Liver (tissue), 9 donors: Measurements from ENCODE around the gene ARHGEF19. TPM values are rescaled to one million over a fixed set of nuclear protein-coding genes. Genes with fewer than 3 reads are reported as not detected.

ENCODE experiments used
- DNase-seq: peaks from one replicate; pipeline ENCODE4 v3.0.0-alpha.2; 2017; ENCODE audit warnings: low spot score
- H3K27ac ChIP-seq, 2 donors: one replicate each; pipeline ENCODE4 v1.7.0; 2013; ENCODE audit warnings: inconsistent platforms in 2 of 2, low read length in 2 of 2, control low read depth in 1 of 2, low read depth in 1 of 2, mild to moderate bottlenecking in 1 of 2
- H3K27me3 ChIP-seq, 4 donors: one replicate each; pipeline versions ENCODE4 v1.6.1 to v1.7.0; 2013; ENCODE audit warnings: low read length in 3 of 4, inconsistent platforms in 1 of 4, mild to moderate bottlenecking in 1 of 4, moderate library complexity in 1 of 4; ENCODE audit not compliant: control insufficient read depth in 4 of 4, insufficient read depth in 4 of 4
- H3K36me3 ChIP-seq, 4 donors: one replicate each; pipeline versions ENCODE4 v1.6.1 to v1.7.0; 2013; ENCODE audit warnings: low read length in 3 of 4, mild to moderate bottlenecking in 3 of 4, low read depth in 1 of 4, moderate library complexity in 1 of 4; ENCODE audit not compliant: control insufficient read depth in 4 of 4, insufficient read depth in 3 of 4
- H3K4me1 ChIP-seq, 4 donors: one replicate each; pipeline versions ENCODE4 v1.6.1 to v1.7.0; 2013; ENCODE audit warnings: low read length in 3 of 4, mild to moderate bottlenecking in 3 of 4, moderate library complexity in 1 of 4; ENCODE audit not compliant: control insufficient read depth in 4 of 4, insufficient read depth in 4 of 4
- H3K4me3 ChIP-seq, 3 donors: one replicate each; pipeline versions ENCODE4 v1.6.1 to v1.7.0; 2013; ENCODE audit warnings: low read length in 3 of 3, control low read depth in 1 of 3, low read depth in 1 of 3, mild to moderate bottlenecking in 1 of 3
- H3K9ac ChIP-seq, 2 donors: one replicate each; pipeline ENCODE4 v1.7.0; 2013; ENCODE audit warnings: low read length in 2 of 2, mild to moderate bottlenecking in 2 of 2, moderate library complexity in 2 of 2, control low read depth in 1 of 2, low read depth in 1 of 2
- H3K9me3 ChIP-seq, 4 donors: one replicate each; pipeline versions ENCODE4 v1.6.1 to v1.7.0; 2013; ENCODE audit warnings: low read length in 3 of 4; ENCODE audit not compliant: control insufficient read depth in 4 of 4
- ATF3 ChIP-seq: IDR thresholded peaks from 2 replicates; pipeline ENCODE4 v1.6.1; 2016; ENCODE audit warnings: antibody characterized with exemption
- CTCF ChIP-seq: fragments of 150-350 bp; IDR thresholded peaks from 2 replicates; pipeline ENCODE4 v1.5.1; 2017; ENCODE audit warnings: improper control_type of control experiment, low read depth, low read length; ENCODE audit not compliant: missing input control
- EGR1 ChIP-seq, 2 donors: IDR thresholded peaks; 2 replicates each; pipeline ENCODE4 v1.6.1; 2016 to 2018; ENCODE audit warnings: antibody characterized with exemption in 2 of 2, low read depth in 2 of 2
- FOXA1 ChIP-seq: IDR thresholded peaks from 2 replicates; pipeline ENCODE4 v1.6.1; 2016; ENCODE audit warnings: antibody characterized with exemption
- FOXA2 ChIP-seq: IDR thresholded peaks from 2 replicates; pipeline ENCODE4 v1.6.1; 2016; ENCODE audit warnings: antibody characterized with exemption
- GABPA ChIP-seq, 2 donors: IDR thresholded peaks in 1 of 2; conservative IDR thresholded peaks in 1 of 2; 2 replicates each; pipeline ENCODE4 v1.6.1; 2016; ENCODE audit warnings: antibody characterized with exemption in 2 of 2, mild to moderate bottlenecking in 1 of 2, moderate library complexity in 1 of 2
- HNF4A ChIP-seq, 2 donors: conservative IDR thresholded peaks; 2 replicates each; pipeline ENCODE4 v1.6.1; 2016; ENCODE audit warnings: antibody characterized with exemption in 2 of 2, mild to moderate bottlenecking in 2 of 2
- HNF4G ChIP-seq: IDR thresholded peaks from 2 replicates; pipeline ENCODE4 v1.6.1; 2016; ENCODE audit warnings: antibody characterized with exemption
- JUND ChIP-seq, 2 donors: IDR thresholded peaks; 2 replicates each; pipeline ENCODE4 v1.6.1; 2016; ENCODE audit warnings: antibody characterized with exemption in 2 of 2
- MAX ChIP-seq: IDR thresholded peaks from 2 replicates; pipeline ENCODE4 v1.6.1; 2016; ENCODE audit warnings: antibody characterized with exemption
- NR2F2 ChIP-seq: IDR thresholded peaks from 2 replicates; pipeline ENCODE4 v1.6.1; 2016; ENCODE audit warnings: antibody characterized with exemption
- RAD21 ChIP-seq, 2 donors: IDR thresholded peaks; 2 replicates each; pipeline ENCODE4 v1.6.1; 2016; ENCODE audit warnings: antibody characterized with exemption in 2 of 2, mild to moderate bottlenecking in 2 of 2
- REST ChIP-seq: IDR thresholded peaks from 2 replicates; pipeline ENCODE4 v1.6.1; 2016; ENCODE audit warnings: antibody characterized with exemption, mild to moderate bottlenecking
- SP1 ChIP-seq: IDR thresholded peaks from 2 replicates; pipeline ENCODE4 v1.6.1; 2018; ENCODE audit warnings: antibody characterized with exemption, mild to moderate bottlenecking
- TAF1 ChIP-seq: conservative IDR thresholded peaks from 2 replicates; pipeline ENCODE4 v1.6.1; 2016; ENCODE audit warnings: antibody characterized with exemption, mild to moderate bottlenecking
- YY1 ChIP-seq: IDR thresholded peaks from 2 replicates; pipeline ENCODE4 v1.6.1; 2016; ENCODE audit warnings: antibody characterized with exemption, mild to moderate bottlenecking
- ZBTB33 ChIP-seq: IDR thresholded peaks from 2 replicates; pipeline ENCODE4 v1.6.1; 2016; ENCODE audit warnings: antibody characterized with exemption
- WGBS: extraction: QIAGEN DNeasy Blood & Tissue Kit; methylation state at CpG from one replicate; pipeline ENCODE4 v1.1.7; 2013; 5-methylcytosine and 5-hydroxymethylcytosine counted together
- polyA plus RNA-seq, 2 donors: library from polyadenylated mRNA; stranded (reverse) in 1 of 2; unstranded in 1 of 2; fragments of 200-250 nt in 1 of 2; fragments of >200 nt in 1 of 2; fragmentation: Nextera tagmentation in 1 of 2; extraction: Ambion mirVana in 1 of 2; gene quantifications; one replicate each; pipeline versions ENCODE4 v1.2.1 to v1.2.3, GENCODE V29; 2013 to 2015
- total RNA-seq, 2 donors: library from RNA; depleted of rRNA; stranded (reverse); fragments of >200 nt; gene quantifications; one replicate each; pipeline ENCODE4 v1.2.3, GENCODE V29; 2014
- donor health status: healthy.
- donor health status: healthy.
- donor health status: healthy.
- donor health status: healthy.
- donor health status: healthy.

The ARHGEF19 gene
- total and polyA plus RNA-seq, 4 donors, result 0.79 to 3.2 (median 2.5) TPM

- Histone ChIP-seq H3K4me1 (peaks cover 1 to 11% (median 6%) of the 10 kb centered on the region in 4 donors), H3K36me3 (no peaks in the 10 kb centered on the region), H3K27ac (no peak overlapping the region), H3K4me3 (no peak overlapping the region), H3K27me3 (no peaks in the 10 kb centered on the region), H3K9me3 (no peaks in the 10 kb centered on the region), H3K9ac (no peak overlapping the region)
- TF ChIP-seq EGR1 (IDR thresholded peaks at IDR 0.05; ENCODE audit: low read depth in 2 of 2) (no peak), FOXA2 (no peak), ZBTB33 (no peak), ATF3 (no peak), JUND (IDR thresholded peaks at IDR 0.05) (no peak), HNF4G (no peak), NR2F2 (no peak), REST (no peak), CTCF (no peak), MAX (no peak), FOXA1 (no peak), RAD21 (IDR thresholded peaks at IDR 0.05) (no peak), GABPA (IDR thresholded peaks at IDR 0.05 in 1 of 2, conservative IDR thresholded peaks at IDR 0.05 in 1 of 2) (no peak), YY1 (no peak), TAF1 (no peak), SP1 (no peak), HNF4A (conservative IDR thresholded peaks at IDR 0.05) (no peak)
- DNase-seq, result no peak
- WGBS, result 98% methylated on average over 5 of the region's 5 CpGs
These were observed 19.9 kb upstream of the ARHGEF19 start for GRCh38 chr1:16232316-16232710.
